Measurements from ENCODE around the gene TIMM10. TPM values are rescaled to one million over a fixed set of nuclear protein-coding genes. Genes with fewer than 3 reads are reported as not detected.

Gene TIMM10
- total RNA-seq, 1 donor: 25.7 TPM

DNA sequence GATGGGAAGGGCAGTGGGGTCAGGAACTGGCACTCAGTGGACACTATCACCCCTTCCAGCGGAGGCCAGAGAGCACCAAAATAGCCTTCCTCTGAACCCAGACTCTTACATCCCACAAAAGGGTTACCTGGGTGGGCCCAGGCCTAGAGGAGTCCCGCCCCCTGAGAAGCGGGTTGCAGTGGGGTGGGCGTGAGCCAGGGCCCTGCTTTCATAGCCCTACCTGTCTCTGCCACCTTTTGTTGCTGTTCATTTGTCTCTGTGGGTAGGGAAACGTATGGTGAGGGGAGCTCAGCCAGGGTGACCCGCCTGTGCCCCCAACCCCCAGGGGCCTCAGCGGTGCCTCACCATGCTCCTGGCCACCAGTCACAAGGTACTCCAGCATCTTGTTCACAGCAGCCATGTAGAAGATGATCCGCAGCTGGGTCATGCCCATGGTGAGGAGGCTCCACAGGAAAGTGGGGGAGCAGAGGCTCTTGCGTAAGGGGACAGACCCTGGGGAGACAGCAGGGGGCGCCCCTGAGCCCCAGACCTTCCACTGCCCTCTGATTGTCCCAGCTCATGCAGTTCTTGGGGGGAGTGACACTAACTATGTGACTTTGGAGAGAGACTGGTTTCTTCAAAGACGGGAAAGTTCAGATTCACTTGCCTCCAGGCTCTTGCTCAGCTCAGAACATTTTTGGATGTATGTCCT, 39.0 kb downstream of the TIMM10 start:
- peak; percentile 61 for DNase-seq (ENCODE audit: insufficient read length, low spot score, missing footprints)
- Histone ChIP-seq H2AFZ (ENCODE audit: low read length) (no peak overlapping the region), H3K27me3 (ENCODE audit: insufficient read depth, low read length) (no peaks in the 10 kb centered on the region), H3K4me2 (ENCODE audit: insufficient read depth, low read length) (no peak overlapping the region), H3K79me2 (ENCODE audit: insufficient read depth, low read length) (no peaks in the 10 kb centered on the region), H3K9me3 (ENCODE audit: low read depth, low read length) (no peaks in the 10 kb centered on the region), H4K20me1 (ENCODE audit: insufficient read depth, low read length) (no peaks in the 10 kb centered on the region), H3K4me1 (ENCODE audit: insufficient read depth, low read length) (no peaks in the 10 kb centered on the region), H3K27ac (ENCODE audit: low read depth, low read length) (no peak overlapping the region), H3K4me3 (ENCODE audit: insufficient read depth, low read length) (no peak overlapping the region), H3K36me3 (ENCODE audit: insufficient read depth, low read length) (no peaks in the 10 kb centered on the region)
- TF ChIP-seq, protein P1, sequence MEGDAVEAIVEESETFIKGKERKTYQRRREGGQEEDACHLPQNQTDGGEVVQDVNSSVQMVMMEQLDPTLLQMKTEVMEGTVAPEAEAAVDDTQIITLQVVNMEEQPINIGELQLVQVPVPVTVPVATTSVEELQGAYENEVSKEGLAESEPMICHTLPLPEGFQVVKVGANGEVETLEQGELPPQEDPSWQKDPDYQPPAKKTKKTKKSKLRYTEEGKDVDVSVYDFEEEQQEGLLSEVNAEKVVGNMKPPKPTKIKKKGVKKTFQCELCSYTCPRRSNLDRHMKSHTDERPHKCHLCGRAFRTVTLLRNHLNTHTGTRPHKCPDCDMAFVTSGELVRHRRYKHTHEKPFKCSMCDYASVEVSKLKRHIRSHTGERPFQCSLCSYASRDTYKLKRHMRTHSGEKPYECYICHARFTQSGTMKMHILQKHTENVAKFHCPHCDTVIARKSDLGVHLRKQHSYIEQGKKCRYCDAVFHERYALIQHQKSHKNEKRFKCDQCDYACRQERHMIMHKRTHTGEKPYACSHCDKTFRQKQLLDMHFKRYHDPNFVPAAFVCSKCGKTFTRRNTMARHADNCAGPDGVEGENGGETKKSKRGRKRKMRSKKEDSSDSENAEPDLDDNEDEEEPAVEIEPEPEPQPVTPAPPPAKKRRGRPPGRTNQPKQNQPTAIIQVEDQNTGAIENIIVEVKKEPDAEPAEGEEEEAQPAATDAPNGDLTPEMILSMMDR (IDR thresholded peaks at IDR 0.05; ENCODE audit: extremely low read depth, low read depth, low read length): peak; percentile 54

DNA sequence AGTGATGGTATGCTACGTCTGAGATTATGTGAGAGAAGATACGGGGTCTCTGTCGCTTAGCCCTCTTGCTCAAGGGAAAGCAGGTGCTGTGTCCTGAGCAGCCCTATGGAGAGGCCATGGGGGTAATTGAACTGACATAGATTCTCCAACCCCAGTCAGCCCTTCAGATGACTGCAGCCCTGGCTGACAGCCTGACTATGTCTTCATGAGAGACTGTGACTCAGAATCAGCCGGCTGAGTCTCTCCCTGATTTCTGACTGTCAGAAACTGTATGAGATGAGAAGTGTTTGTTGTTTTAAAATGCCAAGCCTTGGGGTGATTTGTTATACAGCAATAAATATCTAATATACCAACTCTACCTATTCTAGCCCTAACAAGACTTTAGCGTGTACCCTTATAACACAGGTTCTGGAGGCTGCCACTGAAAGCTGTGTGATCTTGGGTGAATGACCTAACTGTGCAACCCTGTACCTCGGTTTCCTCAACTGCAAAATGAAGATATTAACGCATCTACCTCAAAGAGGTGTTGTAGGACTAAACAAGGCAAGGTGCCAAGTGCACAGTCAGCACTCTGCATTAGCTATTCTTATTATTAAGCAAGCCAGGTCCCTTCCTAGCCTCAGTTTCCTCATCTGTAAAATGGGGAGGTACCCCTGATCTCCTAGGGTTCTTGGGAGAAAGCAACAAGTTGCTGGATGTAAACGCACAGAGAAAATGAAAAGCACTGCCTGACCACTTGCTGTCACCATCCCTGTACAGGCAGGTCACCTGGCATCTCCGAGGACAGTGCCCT, 39.9 kb downstream of the TIMM10 start:
- Histone ChIP-seq H3K27ac (ENCODE audit: low read depth, low read length) (no peak overlapping the region), H3K9me3 (ENCODE audit: low read depth, low read length) (no peaks in the 10 kb centered on the region), H3K4me1 (ENCODE audit: insufficient read depth, low read length) (peaks cover 5% of the 10 kb centered on the region), H3K36me3 (ENCODE audit: insufficient read depth, low read length) (no peaks in the 10 kb centered on the region), H3K4me2 (ENCODE audit: insufficient read depth, low read length) (no peak overlapping the region), H4K20me1 (ENCODE audit: insufficient read depth, low read length) (no peaks in the 10 kb centered on the region), H2AFZ (ENCODE audit: low read length) (no peak overlapping the region), H3K4me3 (ENCODE audit: insufficient read depth, low read length) (no peak overlapping the region), H3K79me2 (ENCODE audit: insufficient read depth, low read length) (no peaks in the 10 kb centered on the region), H3K27me3 (ENCODE audit: insufficient read depth, low read length) (no peaks in the 10 kb centered on the region)
- TF ChIP-seq, protein P1 (IDR thresholded peaks at IDR 0.05; ENCODE audit: extremely low read depth, low read depth, low read length): no peak
- peak; percentile 91 for DNase-seq (ENCODE audit: insufficient read length, low spot score, missing footprints)

DNA sequence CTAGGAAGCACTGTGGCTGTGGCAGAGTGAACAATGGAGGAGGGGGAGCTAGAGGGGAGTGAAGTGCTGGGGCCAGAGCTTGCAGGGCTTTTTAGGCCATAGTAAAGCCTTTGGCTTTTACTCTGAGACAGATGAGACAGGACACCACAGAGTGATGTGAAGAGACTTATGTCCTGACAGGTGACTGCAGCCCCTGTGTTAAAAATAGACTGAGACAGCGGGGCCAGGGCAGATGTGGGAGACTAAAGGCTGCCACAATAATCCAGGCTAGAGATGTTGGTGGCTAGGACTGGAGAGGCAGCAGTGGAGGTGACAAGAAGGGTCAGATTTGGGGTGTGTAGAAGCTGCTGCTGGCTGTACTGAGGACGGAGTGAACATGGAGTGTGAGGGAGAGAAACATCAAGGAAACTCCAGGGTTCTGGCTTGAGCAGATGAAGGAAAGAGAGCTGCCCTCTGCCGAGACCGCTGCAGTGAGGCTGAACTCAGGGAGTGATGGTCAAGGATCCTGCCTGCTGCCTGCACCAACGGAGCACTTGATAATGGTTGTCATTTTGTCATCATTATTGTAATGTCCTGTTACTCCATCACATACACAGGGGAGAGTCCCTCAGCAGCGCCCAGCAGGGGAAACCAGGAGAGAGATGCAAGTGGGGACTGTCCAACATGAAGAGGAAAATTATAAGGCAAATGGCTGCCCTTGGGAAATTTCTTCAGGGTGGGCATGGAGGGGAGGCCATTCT, 42.5 kb downstream of the TIMM10 start:
- no peak overlapping the region for H2AFZ ChIP-seq (ENCODE audit: low read length)
- peaks cover 4% of the 10 kb centered on the region for H3K27me3 ChIP-seq (ENCODE audit: insufficient read depth, low read length)
- no peak overlapping the region for H3K27ac ChIP-seq (ENCODE audit: low read depth, low read length)
- TF ChIP-seq, protein P1 (IDR thresholded peaks at IDR 0.05; ENCODE audit: extremely low read depth, low read depth, low read length): no peak
- no peaks in the 10 kb centered on the region for H3K9me3 ChIP-seq (ENCODE audit: low read depth, low read length)
- DNase-seq (ENCODE audit: insufficient read length, low spot score, missing footprints): peak; percentile 68
- no peaks in the 10 kb centered on the region for H3K36me3 ChIP-seq (ENCODE audit: insufficient read depth, low read length)
- H3K4me3 ChIP-seq (ENCODE audit: insufficient read depth, low read length): no peak overlapping the region
- peaks cover 18% of the 10 kb centered on the region for H3K4me1 ChIP-seq (ENCODE audit: insufficient read depth, low read length)
- H3K79me2 ChIP-seq (ENCODE audit: insufficient read depth, low read length): no peaks in the 10 kb centered on the region
- no peaks in the 10 kb centered on the region for H4K20me1 ChIP-seq (ENCODE audit: insufficient read depth, low read length)
- H3K4me2 ChIP-seq (ENCODE audit: insufficient read depth, low read length): no peak overlapping the region

All from osteoblast (primary cell).